Neural cell (in vitro differentiated cells): Measurements from ENCODE around the gene SAMD4A. TPM values are rescaled to one million over a fixed set of nuclear protein-coding genes. Genes with fewer than 3 reads are reported as not detected.

ENCODE experiments used
- H2AFZ ChIP-seq: fragments of 200-600, 300-800 bp; sonication (generic), shearing (Covaris generic); 2 replicates; pipeline ENCODE4 v1.6.0; 2014; ENCODE audit warnings: low read depth, mild to moderate bottlenecking, antibody characterized with exemption, low read length, moderate library complexity
- H3F3A ChIP-seq: fragments of 200-600 bp; shearing (Covaris generic); 2 replicates; pipeline ENCODE4 v1.6.1; 2016; ENCODE audit warnings: mild to moderate bottlenecking, moderate library complexity, mixed read lengths, antibody characterized with exemption, low read length; ENCODE audit not compliant: insufficient read depth, poor library complexity, severe bottlenecking
- H3K27ac ChIP-seq: fragments of 200-600, 300-800 bp; sonication (generic), shearing (Covaris generic); 2 replicates; pipeline ENCODE4 v1.5.1; 2014; ENCODE audit warnings: mild to moderate bottlenecking, low read length, moderate library complexity
- H3K27me3 ChIP-seq: fragments of 300-800, 200-600 bp; sonication (generic), shearing (Covaris generic); 2 replicates; pipeline ENCODE4 v1.6.0; 2014; ENCODE audit warnings: mild to moderate bottlenecking, low read depth, low read length, moderate library complexity; ENCODE audit not compliant: insufficient read depth
- H3K36me3 ChIP-seq: fragments of 300-800, 200-600 bp; sonication (generic), shearing (Covaris generic); 2 replicates; pipeline ENCODE4 v1.5.1; 2014; ENCODE audit warnings: mild to moderate bottlenecking, antibody characterized with exemption, low read length, moderate library complexity; ENCODE audit not compliant: insufficient read depth
- H3K4me2 ChIP-seq: fragments of 300-800, 200-600 bp; sonication (generic), shearing (Covaris generic); 2 replicates; pipeline ENCODE4 v1.6.0; 2014; ENCODE audit warnings: mild to moderate bottlenecking, low read length
- H3K4me3 ChIP-seq: fragments of 300-800, 200-600 bp; sonication (generic), shearing (Covaris generic); 2 replicates; pipeline ENCODE4 v1.5.1; 2014; ENCODE audit warnings: mild to moderate bottlenecking, low read length, moderate library complexity
- H3K79me2 ChIP-seq: fragments of 200-600 bp; shearing (Covaris generic); replicated peaks from 2 replicates; pipeline ENCODE4 v1.6.0; 2014; ENCODE audit warnings: mild to moderate bottlenecking, low read length, moderate library complexity; ENCODE audit not compliant: insufficient read depth
- H3K9ac ChIP-seq: fragments of 300-800, 200-600 bp; sonication (generic), shearing (Covaris generic); 2 replicates; pipeline ENCODE4 v1.6.1; 2016; ENCODE audit warnings: mild to moderate bottlenecking, low read length, mixed read lengths
- H3K9me2 ChIP-seq: fragments of 200-600 bp; shearing (Covaris generic); 2 replicates; pipeline ENCODE4 v1.6.1; 2016; ENCODE audit warnings: mild to moderate bottlenecking, low read length, mixed read lengths; ENCODE audit not compliant: insufficient read depth
- H3K9me3 ChIP-seq: fragments of 200-600, 300-800 bp; sonication (generic), shearing (Covaris generic); 2 replicates; pipeline ENCODE4 v1.6.1; 2016; ENCODE audit warnings: mild to moderate bottlenecking, mixed run types, low read length, moderate library complexity, mixed read lengths
- H4K20me1 ChIP-seq: fragments of 200-600 bp; shearing (Covaris generic); 2 replicates; pipeline ENCODE4 v1.6.1; 2016; ENCODE audit warnings: mild to moderate bottlenecking, mixed run types; ENCODE audit not compliant: insufficient read depth
- EZH2 ChIP-seq: fragments of 200-600, 300-800 bp; shearing (Covaris generic), sonication (generic); IDR thresholded peaks from 2 replicates; pipeline ENCODE4 v1.6.1; 2014; ENCODE audit warnings: antibody characterized with exemption, low read length, borderline replicate concordance, mild to moderate bottlenecking; ENCODE audit not compliant: insufficient read depth, poor library complexity, severe bottlenecking
- MXI1 ChIP-seq: fragments of 450-650 bp; conservative IDR thresholded peaks from 2 replicates; pipeline ENCODE4 v1.6.1; 2014; ENCODE audit warnings: antibody characterized with exemption, mild to moderate bottlenecking; ENCODE audit not compliant: poor library complexity, severe bottlenecking
- POLR2AphosphoS5 ChIP-seq: IDR thresholded peaks from 2 replicates; pipeline ENCODE4 v1.6.1; 2012
- RAD21 ChIP-seq: fragments of 450-650 bp; conservative IDR thresholded peaks from 2 replicates; pipeline ENCODE4 v1.6.1; 2014; ENCODE audit warnings: antibody characterized with exemption, mild to moderate bottlenecking, moderate library complexity
- SMC3 ChIP-seq: fragments of 450-650 bp; conservative IDR thresholded peaks from 2 replicates; pipeline ENCODE4 v1.6.1; 2014; ENCODE audit warnings: antibody characterized with exemption, mild to moderate bottlenecking, moderate library complexity; ENCODE audit not compliant: poor library complexity
- TAF1 ChIP-seq: IDR thresholded peaks from 2 replicates; pipeline ENCODE4 v1.6.1; 2012; ENCODE audit warnings: low read depth
- polyA plus RNA-seq: library from polyadenylated mRNA; depleted of rRNA; stranded (reverse); fragments of >200 nt; gene quantifications from 2 replicates; pipeline ENCODE4 v1.2.3, GENCODE V29; 2014
- TF ChIP-seq, protein P1 (sequence below): fragments of 450-650 bp; IDR thresholded peaks from 2 replicates; pipeline ENCODE4 v1.5.1; 2014; ENCODE audit warnings: antibody characterized with exemption, mild to moderate bottlenecking, moderate library complexity; ENCODE audit not compliant: poor library complexity, severe bottlenecking
- TF ChIP-seq, protein P2 (sequence below): IDR thresholded peaks from 2 replicates; pipeline ENCODE4 v1.6.1; 2012; ENCODE audit warnings: borderline replicate concordance

The SAMD4A gene
- polyA plus RNA-seq, 1 donor from 2014 or later, result 1.0 TPM

DNA sequence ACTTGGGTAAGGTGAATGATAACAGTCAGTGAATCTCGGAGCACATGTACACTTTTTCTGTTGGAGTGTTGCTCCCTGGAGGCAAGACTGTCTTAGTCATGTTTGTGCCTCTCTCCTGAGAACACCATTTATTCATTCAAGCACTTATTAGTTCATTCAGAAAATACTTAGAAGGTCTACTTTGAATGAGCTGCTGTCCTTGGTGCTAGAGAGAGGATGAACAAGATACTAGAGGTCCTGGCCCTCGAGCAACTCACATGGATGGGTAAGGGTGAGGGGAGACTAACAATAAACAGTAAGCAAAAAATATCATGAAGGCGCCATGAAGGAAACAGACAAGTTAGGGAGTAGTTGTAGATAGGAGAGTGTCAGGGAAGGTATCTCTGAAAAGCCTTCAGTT, 17.1 kb upstream of the SAMD4A start:
- Histone ChIP-seq H3K27me3 (no peaks in the 10 kb centered on the region), H3K9me2 (no peaks in the 10 kb centered on the region), H4K20me1 (no peaks in the 10 kb centered on the region), H2AFZ (no peak overlapping the region), H3K36me3 (no peaks in the 10 kb centered on the region), H3F3A (no peaks in the 10 kb centered on the region), H3K27ac (no peak overlapping the region), H3K4me3 (no peak overlapping the region), H3K4me2 (no peak overlapping the region), H3K9me3 (no peaks in the 10 kb centered on the region), H3K79me2 (no peaks in the 10 kb centered on the region), H3K9ac (no peak overlapping the region)
- TF ChIP-seq RAD21 (no peak), SMC3 (no peak), EZH2 (no peak), MXI1 (no peak), POLR2AphosphoS5 (no peak), TAF1 (no peak)
- TF ChIP-seq, protein P1, sequence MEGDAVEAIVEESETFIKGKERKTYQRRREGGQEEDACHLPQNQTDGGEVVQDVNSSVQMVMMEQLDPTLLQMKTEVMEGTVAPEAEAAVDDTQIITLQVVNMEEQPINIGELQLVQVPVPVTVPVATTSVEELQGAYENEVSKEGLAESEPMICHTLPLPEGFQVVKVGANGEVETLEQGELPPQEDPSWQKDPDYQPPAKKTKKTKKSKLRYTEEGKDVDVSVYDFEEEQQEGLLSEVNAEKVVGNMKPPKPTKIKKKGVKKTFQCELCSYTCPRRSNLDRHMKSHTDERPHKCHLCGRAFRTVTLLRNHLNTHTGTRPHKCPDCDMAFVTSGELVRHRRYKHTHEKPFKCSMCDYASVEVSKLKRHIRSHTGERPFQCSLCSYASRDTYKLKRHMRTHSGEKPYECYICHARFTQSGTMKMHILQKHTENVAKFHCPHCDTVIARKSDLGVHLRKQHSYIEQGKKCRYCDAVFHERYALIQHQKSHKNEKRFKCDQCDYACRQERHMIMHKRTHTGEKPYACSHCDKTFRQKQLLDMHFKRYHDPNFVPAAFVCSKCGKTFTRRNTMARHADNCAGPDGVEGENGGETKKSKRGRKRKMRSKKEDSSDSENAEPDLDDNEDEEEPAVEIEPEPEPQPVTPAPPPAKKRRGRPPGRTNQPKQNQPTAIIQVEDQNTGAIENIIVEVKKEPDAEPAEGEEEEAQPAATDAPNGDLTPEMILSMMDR, result no peak

DNA sequence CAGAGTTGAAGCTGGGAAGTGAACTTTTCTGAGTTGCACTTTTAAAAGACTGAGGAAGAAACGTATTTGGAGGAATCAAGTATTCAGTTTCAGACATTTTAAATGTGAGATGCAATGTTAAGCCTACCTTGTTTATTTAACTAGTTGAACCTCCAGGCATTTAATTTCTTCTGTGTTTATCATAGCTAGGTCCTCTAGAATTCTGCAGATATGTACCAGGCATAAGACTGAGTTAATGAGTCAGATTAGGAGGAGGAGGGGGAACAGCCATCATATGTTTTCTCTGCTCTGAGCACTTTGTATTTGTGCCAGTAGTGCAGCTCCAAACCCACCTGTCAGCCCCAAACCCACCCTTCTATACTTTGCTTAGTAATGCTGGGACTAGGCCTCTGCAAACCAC, 16.4 kb upstream of the SAMD4A start:
- no peak overlapping the region for H3K4me2 ChIP-seq
- H3K36me3 ChIP-seq, result no peaks in the 10 kb centered on the region
- TF ChIP-seq TAF1 (no peak), RAD21 (no peak), POLR2AphosphoS5 (no peak)
- TF ChIP-seq, protein P1, result no peak
- TF ChIP-seq, protein P2, sequence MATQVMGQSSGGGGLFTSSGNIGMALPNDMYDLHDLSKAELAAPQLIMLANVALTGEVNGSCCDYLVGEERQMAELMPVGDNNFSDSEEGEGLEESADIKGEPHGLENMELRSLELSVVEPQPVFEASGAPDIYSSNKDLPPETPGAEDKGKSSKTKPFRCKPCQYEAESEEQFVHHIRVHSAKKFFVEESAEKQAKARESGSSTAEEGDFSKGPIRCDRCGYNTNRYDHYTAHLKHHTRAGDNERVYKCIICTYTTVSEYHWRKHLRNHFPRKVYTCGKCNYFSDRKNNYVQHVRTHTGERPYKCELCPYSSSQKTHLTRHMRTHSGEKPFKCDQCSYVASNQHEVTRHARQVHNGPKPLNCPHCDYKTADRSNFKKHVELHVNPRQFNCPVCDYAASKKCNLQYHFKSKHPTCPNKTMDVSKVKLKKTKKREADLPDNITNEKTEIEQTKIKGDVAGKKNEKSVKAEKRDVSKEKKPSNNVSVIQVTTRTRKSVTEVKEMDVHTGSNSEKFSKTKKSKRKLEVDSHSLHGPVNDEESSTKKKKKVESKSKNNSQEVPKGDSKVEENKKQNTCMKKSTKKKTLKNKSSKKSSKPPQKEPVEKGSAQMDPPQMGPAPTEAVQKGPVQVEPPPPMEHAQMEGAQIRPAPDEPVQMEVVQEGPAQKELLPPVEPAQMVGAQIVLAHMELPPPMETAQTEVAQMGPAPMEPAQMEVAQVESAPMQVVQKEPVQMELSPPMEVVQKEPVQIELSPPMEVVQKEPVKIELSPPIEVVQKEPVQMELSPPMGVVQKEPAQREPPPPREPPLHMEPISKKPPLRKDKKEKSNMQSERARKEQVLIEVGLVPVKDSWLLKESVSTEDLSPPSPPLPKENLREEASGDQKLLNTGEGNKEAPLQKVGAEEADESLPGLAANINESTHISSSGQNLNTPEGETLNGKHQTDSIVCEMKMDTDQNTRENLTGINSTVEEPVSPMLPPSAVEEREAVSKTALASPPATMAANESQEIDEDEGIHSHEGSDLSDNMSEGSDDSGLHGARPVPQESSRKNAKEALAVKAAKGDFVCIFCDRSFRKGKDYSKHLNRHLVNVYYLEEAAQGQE, result no peak
- no peak overlapping the region for H3K9ac ChIP-seq
- no peak overlapping the region for H3K4me3 ChIP-seq
- H3K9me2 ChIP-seq, result no peaks in the 10 kb centered on the region
- no peaks in the 10 kb centered on the region for H3K27me3 ChIP-seq
- H3K27ac ChIP-seq, result no peak overlapping the region
- H3K9me3 ChIP-seq, result no peaks in the 10 kb centered on the region
- H3K79me2 ChIP-seq, result no peaks in the 10 kb centered on the region
- no peaks in the 10 kb centered on the region for H3F3A ChIP-seq
- no peak overlapping the region for H2AFZ ChIP-seq
- no peaks in the 10 kb centered on the region for H4K20me1 ChIP-seq
